ENCODE data around the gene LRRK2.

The LRRK2 gene

GRCh38 chr12:40338621-40339020 lies 113.8 kb downstream of the LRRK2 start (continued):
- TF ChIP-seq, protein P1, sequence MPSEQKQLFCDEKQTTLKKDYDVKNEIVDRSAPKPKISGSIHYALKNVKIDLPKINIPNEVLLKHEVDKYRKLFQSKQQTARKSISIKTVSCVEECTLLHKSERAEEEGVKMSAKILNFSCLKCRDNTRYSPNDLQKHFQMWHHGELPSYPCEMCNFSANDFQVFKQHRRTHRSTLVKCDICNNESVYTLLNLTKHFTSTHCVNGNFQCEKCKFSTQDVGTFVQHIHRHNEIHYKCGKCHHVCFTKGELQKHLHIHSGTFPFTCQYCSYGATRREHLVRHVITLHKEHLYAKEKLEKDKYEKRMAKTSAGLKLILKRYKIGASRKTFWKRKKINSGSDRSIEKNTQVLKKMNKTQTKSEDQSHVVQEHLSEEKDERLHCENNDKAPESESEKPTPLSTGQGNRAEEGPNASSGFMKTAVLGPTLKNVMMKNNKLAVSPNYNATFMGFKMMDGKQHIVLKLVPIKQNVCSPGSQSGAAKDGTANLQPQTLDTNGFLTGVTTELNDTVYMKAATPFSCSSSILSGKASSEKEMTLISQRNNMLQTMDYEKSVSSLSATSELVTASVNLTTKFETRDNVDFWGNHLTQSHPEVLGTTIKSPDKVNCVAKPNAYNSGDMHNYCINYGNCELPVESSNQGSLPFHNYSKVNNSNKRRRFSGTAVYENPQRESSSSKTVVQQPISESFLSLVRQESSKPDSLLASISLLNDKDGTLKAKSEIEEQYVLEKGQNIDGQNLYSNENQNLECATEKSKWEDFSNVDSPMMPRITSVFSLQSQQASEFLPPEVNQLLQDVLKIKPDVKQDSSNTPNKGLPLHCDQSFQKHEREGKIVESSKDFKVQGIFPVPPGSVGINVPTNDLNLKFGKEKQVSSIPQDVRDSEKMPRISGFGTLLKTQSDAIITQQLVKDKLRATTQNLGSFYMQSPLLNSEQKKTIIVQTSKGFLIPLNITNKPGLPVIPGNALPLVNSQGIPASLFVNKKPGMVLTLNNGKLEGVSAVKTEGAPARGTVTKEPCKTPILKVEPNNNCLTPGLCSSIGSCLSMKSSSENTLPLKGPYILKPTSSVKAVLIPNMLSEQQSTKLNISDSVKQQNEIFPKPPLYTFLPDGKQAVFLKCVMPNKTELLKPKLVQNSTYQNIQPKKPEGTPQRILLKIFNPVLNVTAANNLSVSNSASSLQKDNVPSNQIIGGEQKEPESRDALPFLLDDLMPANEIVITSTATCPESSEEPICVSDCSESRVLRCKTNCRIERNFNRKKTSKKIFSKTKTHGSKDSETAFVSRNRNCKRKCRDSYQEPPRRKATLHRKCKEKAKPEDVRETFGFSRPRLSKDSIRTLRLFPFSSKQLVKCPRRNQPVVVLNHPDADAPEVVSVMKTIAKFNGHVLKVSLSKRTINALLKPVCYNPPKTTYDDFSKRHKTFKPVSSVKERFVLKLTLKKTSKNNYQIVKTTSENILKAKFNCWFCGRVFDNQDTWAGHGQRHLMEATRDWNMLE (tag by site-specific recombination; conservative IDR thresholded peaks at IDR 0.05; ENCODE audit: low read depth): no peak
- TF ChIP-seq YY2 (tag by site-specific recombination; IDR thresholded peaks at IDR 0.05) (no peak), PATZ1 (tag by site-specific recombination; IDR thresholded peaks at IDR 0.05) (no peak), ZNF623 (tag by site-specific recombination; IDR thresholded peaks at IDR 0.05) (no peak), TCF7L2 (IDR thresholded peaks at IDR 0.05; ENCODE audit: borderline replicate concordance, low read depth, low read length) (no peak), KLF17 (tag by site-specific recombination; IDR thresholded peaks at IDR 0.05) (no peak), ZNF548 (tag by site-specific recombination; IDR thresholded peaks at IDR 0.05) (no peak), HOXD13 (CRISPR knock-in tag; IDR thresholded peaks at IDR 0.05; ENCODE audit: borderline replicate concordance) (no peak)
- TF ChIP-seq, protein P2, sequence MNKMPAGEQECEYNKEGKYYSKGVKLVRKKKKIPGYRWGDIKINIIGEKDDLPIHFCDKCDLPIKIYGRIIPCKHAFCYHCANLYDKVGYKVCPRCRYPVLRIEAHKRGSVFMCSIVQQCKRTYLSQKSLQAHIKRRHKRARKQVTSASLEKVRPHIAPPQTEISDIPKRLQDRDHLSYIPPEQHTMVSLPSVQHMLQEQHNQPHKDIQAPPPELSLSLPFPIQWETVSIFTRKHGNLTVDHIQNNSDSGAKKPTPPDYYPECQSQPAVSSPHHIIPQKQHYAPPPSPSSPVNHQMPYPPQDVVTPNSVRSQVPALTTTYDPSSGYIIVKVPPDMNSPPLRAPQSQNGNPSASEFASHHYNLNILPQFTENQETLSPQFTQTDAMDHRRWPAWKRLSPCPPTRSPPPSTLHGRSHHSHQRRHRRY (tag by site-specific recombination; IDR thresholded peaks at IDR 0.05): no peak
- TF ChIP-seq, protein P3, sequence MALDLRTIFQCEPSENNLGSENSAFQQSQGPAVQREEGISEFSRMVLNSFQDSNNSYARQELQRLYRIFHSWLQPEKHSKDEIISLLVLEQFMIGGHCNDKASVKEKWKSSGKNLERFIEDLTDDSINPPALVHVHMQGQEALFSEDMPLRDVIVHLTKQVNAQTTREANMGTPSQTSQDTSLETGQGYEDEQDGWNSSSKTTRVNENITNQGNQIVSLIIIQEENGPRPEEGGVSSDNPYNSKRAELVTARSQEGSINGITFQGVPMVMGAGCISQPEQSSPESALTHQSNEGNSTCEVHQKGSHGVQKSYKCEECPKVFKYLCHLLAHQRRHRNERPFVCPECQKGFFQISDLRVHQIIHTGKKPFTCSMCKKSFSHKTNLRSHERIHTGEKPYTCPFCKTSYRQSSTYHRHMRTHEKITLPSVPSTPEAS (tag by site-specific recombination; IDR thresholded peaks at IDR 0.05): no peak

DNA sequence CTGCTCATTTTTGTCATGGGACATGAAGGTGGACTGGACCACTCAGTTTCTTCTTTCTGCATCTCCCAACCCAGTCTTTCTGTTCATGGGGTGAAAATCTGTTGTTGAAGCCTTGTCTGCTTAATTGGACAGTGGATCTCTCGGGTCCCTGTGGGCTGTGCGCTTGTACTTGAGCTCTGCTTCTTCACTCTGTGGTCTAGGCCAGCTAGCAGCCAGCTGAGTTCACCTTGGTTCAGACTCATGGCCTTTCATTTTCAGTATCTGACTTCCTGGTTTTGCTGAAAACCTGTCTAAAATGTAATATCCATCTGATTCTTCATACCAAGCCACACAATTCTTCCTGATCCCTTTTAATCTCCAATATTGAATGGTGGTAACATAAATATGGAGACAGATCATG lies 117.2 kb downstream of the LRRK2 start:
- H3K4me1 ChIP-seq (ENCODE audit: control insufficient read depth, insufficient read depth, low read length): no peaks in the 10 kb centered on the region
- no peak overlapping the region for H3K27ac ChIP-seq (ENCODE audit: extremely low read depth, low read depth, low read length)
- CTCF ChIA-PET: interaction anchor here (0.6 kb wide), 1 partner anchor 578 kb away, joined by 4 read pairs; no protein-coding TSS in a partner anchor
- POLR2A ChIA-PET: no interaction called here
- no peak overlapping the region for H3K4me3 ChIP-seq (ENCODE audit: low read depth, low read length)
- H3K9me3 ChIP-seq (ENCODE audit: control insufficient read depth, insufficient read depth, low read depth, low read length): no peaks in the 10 kb centered on the region
- no peaks in the 10 kb centered on the region for H3K36me3 ChIP-seq (ENCODE audit: control insufficient read depth in 2 of 2, insufficient read depth in 1 of 2, low read length in 2 of 2)
- no peak for TF ChIP-seq ZNF155 (tag by site-specific recombination; IDR thresholded peaks at IDR 0.05)
- TF ChIP-seq, protein P4, sequence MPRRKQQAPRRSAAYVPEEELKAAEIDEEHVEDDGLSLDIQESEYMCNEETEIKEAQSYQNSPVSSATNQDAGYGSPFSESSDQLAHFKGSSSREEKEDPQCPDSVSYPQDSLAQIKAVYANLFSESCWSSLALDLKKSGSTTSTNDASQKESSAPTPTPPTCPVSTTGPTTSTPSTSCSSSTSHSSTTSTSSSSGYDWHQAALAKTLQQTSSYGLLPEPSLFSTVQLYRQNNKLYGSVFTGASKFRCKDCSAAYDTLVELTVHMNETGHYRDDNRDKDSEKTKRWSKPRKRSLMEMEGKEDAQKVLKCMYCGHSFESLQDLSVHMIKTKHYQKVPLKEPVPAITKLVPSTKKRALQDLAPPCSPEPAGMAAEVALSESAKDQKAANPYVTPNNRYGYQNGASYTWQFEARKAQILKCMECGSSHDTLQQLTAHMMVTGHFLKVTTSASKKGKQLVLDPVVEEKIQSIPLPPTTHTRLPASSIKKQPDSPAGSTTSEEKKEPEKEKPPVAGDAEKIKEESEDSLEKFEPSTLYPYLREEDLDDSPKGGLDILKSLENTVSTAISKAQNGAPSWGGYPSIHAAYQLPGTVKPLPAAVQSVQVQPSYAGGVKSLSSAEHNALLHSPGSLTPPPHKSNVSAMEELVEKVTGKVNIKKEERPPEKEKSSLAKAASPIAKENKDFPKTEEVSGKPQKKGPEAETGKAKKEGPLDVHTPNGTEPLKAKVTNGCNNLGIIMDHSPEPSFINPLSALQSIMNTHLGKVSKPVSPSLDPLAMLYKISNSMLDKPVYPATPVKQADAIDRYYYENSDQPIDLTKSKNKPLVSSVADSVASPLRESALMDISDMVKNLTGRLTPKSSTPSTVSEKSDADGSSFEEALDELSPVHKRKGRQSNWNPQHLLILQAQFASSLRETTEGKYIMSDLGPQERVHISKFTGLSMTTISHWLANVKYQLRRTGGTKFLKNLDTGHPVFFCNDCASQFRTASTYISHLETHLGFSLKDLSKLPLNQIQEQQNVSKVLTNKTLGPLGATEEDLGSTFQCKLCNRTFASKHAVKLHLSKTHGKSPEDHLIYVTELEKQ (tag by site-specific recombination; IDR thresholded peaks at IDR 0.05; ENCODE audit: borderline replicate concordance): no peak
- TF ChIP-seq ZFP37 (tag by site-specific recombination; IDR thresholded peaks at IDR 0.05): no peak
- TF ChIP-seq GFI1B (tag by site-specific recombination; IDR thresholded peaks at IDR 0.05): no peak
- TF ChIP-seq ZNF560 (tag by site-specific recombination; IDR thresholded peaks at IDR 0.05; ENCODE audit: borderline replicate concordance): no peak
- TF ChIP-seq ZNF248 (tag by site-specific recombination; IDR thresholded peaks at IDR 0.05): no peak
- TF ChIP-seq ZNF585B (tag by site-specific recombination; IDR thresholded peaks at IDR 0.05): no peak
